Activated CD8-positive, alpha-beta memory T cell treated with anti-CD3 and anti-CD28 coated beads, Interleukin-2, amount 50 U/mL, for 4 hours (primary cell): ENCODE data around the gene ACKR2.

Source experiments
- DNase-seq: peaks from one replicate; pipeline ENCODE4 v3.0.0-alpha.2; 2020

Gene ACKR2

GRCh38 chr3:42894698-42895579 is 85.7 kb downstream of the ACKR2 start:
- no peak for DNase-seq

GRCh38 chr3:42895580-42895868 is 86.3 kb downstream of the ACKR2 start:
- no peak for DNase-seq

- DNase-seq: no peak
These were observed 89.8 kb downstream of the ACKR2 start for GRCh38 chr3:42898896-42899675.

- DNase-seq: no peak
These were observed 91.2 kb downstream of the ACKR2 start for GRCh38 chr3:42900226-42901072.

GRCh38 chr3:42901073-42901415 is 91.8 kb downstream of the ACKR2 start:
- no peak for DNase-seq

GRCh38 chr3:42902257-42902656 is 93.0 kb downstream of the ACKR2 start:
- no peak for DNase-seq

- DNase-seq: no peak
These were observed 94.8 kb downstream of the ACKR2 start for GRCh38 chr3:42904076-42904475.

GRCh38 chr3:42905740-42906069 is 96.5 kb downstream of the ACKR2 start:
- no peak for DNase-seq

GRCh38 chr3:42906070-42906847 is 97.0 kb downstream of the ACKR2 start, which contains the start of gene ZNF662:
ZNF662 (plus strand) TSS chr3:42906142; CDS start chr3:42908115, 1,973 bp downstream.
- peak; percentile 31 for DNase-seq

- DNase-seq: no peak
These were observed 97.6 kb downstream of the ACKR2 start for GRCh38 chr3:42906848-42907183.

GRCh38 chr3:42908675-42909074 is 99.4 kb downstream of the ACKR2 start:
- no peak for DNase-seq

- DNase-seq: no peak
These were observed 102.3 kb downstream of the ACKR2 start for GRCh38 chr3:42911551-42911950.

- no peak for DNase-seq
These were observed 105.7 kb downstream of the ACKR2 start for GRCh38 chr3:42914771-42915515.
